AG08396 (cell line): ENCODE data around the gene PML.
"Not testable (repeated sequence)": the region's sequence is repeated elsewhere in the genome, so short reads cannot be mapped to it uniquely, and the experiment has no call there.

ENCODE experiments used
- DNase-seq: peaks from one replicate; pipeline ENCODE4 v3.0.0; 2012; ENCODE audit warnings: low spot score, mixed read lengths

The PML gene

GRCh38 chr15:73957785-73958184 is 36.7 kb upstream of the PML start:
- no peak for DNase-seq

DNA sequence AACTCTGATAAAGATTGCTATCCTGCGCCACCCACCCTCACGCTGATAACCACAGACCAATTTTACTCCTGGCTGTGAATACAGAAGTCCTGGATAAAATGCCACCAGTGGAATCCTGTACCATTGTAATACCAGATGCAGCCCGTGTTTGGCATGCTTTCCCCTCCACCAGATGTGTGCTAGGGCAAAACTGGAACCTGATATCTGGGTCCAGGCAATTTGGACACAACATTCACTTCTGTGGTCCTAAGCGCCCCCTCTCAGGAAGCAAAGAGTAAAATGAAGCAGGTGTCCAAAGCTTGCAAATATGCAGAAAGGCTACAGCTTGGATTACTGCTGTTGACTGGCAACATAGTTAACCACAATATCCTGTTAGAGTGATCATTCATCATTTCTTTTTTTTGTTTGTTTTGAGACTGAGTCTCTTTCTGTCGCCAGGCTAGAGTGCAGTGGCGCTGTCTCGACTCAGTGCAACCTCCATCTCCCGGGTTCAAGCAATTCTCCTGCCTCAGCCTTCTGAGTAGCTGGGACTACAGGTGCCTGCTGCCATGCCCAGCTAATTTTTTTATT is 35.4 kb upstream of the PML start:
- DNase-seq, result no peak

DNA sequence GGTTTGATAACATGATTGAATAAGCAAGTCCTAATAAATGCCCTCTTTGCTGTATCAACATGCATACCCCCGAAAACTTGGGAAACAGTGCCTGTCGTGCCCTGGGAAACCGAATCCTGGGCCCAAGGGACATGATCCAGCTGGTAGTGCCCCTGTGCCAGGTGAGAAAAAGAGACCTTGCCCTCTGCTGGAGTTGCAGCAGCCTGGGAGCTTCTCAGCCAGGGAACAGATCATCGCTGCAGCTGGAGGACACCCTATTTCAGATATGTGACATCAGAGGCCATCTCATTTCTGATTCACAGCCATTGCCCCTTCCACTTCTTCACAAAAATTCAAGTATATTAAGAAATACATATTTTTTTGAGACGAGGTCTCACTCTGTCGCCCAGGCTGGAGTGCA is 34.7 kb upstream of the PML start:
- no peak for DNase-seq

DNA sequence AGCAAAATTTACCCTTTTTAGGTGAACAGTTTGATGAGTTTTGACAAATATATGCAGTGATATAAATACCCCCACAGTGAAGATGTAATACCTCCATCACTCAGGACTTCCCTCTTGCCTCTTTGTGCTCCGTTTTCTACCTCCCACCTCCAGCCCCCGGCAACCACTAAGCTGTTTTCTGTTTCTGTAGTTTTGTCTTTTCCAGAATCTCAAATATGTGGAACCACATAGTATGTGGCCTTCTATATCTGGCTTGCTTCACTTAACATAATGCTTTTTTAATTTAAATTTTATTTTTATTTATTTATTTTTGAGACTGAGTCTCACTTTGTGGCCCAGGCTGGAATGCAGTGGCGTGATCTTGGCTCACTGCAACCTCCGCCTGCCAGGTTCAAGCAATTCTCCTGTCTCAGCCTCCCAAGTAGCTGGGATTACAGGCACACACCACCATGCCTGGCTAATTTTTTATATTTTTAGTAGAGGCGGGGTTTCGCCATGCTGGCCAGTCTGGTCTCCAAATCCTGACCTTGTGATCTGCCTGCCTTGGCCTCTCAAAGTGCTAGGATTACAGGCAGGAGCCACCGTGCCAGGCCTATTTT is 33.9 kb upstream of the PML start:
- DNase-seq, result not testable (repeated sequence)

GRCh38 chr15:73962433-73962832 is 32.1 kb upstream of the PML start:
- no peak for DNase-seq

DNA sequence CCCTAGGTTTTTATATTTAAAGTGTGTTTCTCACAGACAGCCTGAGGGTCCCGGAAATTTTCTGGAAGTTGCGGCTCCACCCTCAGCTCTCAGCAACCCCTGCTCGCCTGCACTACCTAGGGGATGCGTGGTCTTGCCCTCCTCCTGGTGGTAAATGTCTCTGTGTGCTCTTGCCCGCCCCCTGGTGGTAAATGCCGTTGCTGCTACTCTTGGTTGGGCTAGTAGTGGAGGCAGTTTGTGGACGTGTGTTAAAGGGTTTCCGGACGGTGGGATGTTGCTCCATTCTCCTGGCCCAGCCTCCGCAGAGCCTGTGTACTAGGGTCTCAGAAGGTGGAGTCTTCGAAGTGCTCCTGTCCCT is 29.8 kb upstream of the PML start:
- DNase-seq, result peak; percentile 79

GRCh38 chr15:73965094-73965757 is 29.3 kb upstream of the PML start:
- no peak for DNase-seq

DNA sequence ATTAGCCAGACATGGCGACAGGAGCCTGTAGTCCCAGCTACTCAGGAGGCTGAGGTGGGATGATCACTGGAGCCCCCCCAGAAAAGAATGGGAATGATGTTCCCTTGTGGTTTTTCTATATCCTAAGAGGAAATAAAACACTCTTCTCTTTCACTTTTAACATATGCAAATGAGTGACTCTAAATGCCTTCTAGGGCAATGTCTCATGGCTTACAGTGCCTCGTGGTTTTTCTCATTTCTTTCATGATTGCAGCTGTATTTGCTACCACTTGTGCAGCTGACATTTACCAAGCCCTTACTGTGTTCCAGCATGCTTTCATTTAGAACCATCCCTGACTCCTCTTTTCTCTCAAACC is 28.8 kb upstream of the PML start:
- DNase-seq, result no peak

DNA sequence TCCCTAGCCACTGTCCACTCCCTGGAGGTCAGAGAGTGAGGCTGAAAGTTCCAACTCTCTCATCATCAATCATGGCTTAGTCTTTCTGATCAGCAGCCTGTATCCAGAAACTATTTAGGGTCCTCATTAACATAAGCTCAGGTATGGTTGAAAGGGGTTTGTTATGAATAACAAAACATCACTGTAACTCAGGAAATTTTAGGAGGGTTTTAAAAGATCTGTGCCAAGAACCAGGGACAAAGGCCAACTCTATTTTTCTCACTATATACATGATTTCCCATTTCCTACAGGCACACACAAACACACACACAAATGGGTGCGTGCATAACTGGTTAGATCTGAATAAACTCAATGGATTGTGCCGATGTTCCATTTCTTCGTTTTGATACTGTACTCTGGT is 26.1 kb upstream of the PML start:
- DNase-seq, result no peak

DNA sequence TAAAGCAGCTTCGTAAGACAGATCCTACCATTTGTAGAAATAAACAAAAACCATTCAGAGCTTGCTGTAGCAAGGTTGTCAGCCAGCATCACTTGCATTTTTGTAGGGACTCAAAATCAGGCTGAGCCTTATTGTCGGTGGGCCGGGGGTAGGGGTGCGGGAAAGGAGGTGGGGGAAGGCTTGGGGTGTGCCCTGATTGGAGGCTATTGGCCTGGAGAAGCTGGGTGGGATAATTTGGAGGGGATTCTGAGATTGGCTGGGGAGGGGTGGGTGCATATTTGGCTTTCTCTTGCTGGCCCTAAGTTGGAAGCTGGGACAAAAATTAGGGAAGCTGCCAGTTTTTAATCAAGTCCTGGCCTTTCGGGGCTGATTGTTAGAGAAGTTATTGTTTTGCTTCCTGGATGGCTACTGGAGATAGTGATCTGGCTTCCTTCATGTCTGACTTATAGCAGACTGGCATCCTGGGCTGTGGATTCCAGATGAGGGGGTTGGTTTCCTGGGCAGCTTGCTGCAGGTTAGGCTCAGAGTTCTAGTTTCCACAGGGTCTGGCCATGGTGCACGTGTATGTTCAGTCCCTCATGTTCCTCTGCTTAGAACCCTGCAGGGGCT is 25.3 kb upstream of the PML start:
- DNase-seq, result no peak

- peak; percentile 87 for DNase-seq
Observed at GRCh38 chr15:73972984-73973682, 21.4 kb upstream of the PML start.

- DNase-seq, result not testable (repeated sequence)
Observed at GRCh38 chr15:73973683-73974200, 20.8 kb upstream of the PML start.

DNA sequence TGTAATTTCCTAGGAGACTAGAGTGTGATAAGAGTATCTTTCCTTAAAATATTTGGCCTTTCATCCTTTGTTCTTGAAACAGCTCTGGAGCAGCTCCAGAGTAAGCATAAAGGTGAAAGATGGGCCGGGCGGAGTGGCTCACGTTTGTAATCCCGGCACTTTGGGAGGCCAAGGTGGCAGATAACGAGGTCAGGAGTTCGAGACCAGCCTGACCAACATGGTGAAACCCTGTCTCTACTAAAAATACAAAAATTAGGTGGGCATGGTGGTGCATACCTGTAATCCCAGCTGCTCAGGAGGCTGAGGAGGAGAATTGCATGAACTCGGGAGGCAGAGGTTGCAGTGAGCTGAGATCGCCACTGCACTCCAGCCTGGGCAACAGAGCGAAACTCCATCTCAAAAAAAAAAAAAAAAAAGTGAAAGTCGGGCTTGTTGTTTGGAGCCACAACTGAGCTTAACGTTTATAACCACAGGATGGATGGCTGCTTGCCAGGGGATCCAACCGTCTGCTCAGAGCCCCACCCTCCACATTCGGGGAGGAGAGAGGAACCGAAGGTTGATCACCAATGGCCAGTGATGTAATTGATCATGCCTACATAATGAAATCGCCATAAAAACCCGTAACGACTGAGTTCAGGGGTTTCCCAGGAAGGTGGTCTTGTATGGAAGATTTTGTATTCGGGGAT is 18.9 kb upstream of the PML start:
- not testable (repeated sequence) for DNase-seq

DNA sequence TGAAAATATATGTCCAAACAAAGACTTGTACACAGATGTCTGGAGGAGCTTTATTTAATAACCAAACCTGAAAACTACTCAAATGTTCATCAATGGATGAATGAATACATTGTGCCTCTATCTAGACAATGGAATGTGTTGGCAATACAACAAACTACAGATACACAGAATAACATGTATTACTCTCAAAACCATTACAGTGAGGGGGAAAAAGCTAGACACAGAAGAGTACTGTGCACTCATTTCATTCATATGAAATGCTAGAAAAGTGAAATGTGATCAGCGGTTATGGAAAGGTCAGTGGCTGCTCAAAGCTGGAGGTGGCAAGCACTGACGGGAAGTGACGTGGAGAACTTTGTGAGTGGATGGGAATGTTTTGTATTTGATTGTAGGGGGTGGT is 15.6 kb upstream of the PML start:
- DNase-seq, result no peak

DNA sequence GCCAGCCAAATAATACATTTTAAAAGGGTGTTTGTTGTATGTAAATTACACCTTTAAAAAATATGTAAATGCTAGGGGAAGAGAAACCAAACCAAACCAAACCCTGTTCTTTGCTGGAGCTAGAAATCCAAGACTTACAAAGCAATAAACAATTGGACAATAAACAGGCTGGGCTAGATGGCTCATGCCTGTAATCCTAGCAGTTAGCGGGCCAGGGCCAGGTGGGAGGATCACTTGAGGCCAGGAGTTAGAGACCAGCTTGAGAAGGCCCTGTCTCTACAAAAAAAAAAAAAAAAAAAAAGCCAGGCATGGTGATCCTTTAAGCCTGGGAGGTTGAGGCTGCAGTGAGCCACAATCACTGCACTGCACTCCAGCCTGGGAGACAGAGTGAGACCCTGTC is 14.9 kb upstream of the PML start:
- DNase-seq, result no peak

- no peak for DNase-seq
Observed at GRCh38 chr15:73981761-73982221, 12.7 kb upstream of the PML start.

DNA sequence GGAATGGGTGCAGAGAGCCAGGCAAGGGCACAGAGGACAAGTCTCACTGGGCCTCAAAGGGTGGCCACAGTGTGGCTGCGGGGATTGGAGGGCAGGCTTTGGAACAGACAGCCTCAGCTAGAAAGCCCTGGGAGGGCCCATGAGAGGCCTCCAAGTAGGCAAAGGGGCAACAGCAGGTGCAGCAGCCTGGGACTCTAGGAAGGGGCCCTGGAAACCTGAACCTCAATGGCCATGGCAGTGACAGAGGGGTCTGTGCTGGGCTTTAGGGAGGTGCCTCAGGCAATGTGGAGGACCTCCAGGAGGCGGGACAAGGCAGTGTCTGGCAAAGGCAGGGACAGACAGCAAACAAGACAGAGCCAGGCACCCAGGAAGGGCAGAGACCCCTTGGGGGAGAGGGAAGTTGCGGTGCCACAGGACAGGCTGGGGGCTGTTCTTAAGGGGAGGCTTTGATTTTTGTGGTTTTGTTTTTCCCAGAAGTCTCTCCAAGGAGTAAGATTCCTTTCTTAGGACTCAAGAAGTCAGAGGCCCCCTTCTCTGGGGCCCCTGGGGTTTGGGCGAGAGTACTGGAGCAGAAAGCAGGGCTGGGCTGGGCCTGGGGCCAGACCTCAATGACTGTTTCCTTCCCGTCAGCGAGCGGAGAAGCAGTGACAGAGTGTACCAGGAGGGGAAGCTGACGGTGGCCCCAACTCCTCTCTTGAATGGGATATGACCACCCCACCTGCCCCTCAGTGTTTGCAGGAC is 12.1 kb upstream of the PML start:
- DNase-seq, result peak; percentile 76

DNA sequence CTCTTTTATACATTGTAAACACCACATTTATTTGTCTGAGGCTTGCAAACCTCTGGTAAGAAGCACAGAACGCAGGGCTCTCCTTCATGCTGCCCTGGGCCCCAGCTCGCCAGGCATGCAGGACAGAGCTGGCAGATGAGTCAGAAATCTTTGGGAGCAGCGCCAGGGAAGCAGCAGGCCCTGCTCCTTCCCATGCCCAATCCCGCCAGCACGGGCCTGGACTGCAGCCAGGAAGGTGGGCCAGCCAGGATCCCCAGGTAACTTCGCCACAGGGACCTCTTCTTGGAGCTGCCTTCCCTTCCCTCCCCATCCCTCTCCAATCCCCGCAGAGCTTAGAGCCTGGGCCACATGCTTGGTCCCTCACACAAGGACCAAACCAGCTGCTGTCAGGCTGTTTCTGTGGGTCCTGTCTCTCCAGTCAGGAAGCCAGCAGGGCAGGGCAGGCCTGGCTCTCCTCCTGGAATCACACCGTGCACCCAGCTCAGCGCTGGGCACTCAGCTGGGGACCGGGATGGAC is 11.2 kb upstream of the PML start:
- DNase-seq, result peak; percentile 76

GRCh38 chr15:73983773-73984172 is 10.7 kb upstream of the PML start:
- no peak for DNase-seq

GRCh38 chr15:73984208-73984979 is 10.1 kb upstream of the PML start:
- DNase-seq, result no peak
